NCI-H2081 treated with DMSO at 0.1 percent for 48 hours (cell line): ENCODE measurements around the gene CPA3.

Source experiments
- DNase-seq: peaks from one replicate; lab custom pipeline; 2025; lab: John Stamatoyannopoulos, UW

Gene CPA3

GRCh38 chr3:148861277-148861869 lies 3.7 kb upstream of the CPA3 start:
- peak; percentile 57 for DNase-seq

GRCh38 chr3:148863297-148863696 lies 1.8 kb upstream of the CPA3 start:
- no peak for DNase-seq

DNA sequence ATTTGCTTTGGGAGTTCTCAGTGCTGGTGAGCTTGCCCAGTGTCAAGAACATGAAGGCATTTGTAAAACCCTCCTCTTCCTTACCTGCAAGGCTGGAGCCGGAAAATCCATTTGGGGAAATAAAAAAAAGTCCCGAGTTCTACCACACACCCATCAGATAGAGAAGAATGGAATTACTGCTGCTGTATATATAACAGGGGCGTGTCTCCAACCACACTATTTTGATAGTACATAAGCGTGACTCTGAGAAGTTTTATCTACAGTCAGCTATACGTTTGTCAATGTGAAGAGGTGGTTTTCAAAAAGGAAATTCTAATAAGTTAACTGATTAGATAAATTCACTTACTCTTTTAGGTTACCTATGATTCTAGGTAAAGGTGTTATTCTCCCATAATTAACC lies 1.3 kb upstream of the CPA3 start:
- DNase-seq, result no peak

DNA sequence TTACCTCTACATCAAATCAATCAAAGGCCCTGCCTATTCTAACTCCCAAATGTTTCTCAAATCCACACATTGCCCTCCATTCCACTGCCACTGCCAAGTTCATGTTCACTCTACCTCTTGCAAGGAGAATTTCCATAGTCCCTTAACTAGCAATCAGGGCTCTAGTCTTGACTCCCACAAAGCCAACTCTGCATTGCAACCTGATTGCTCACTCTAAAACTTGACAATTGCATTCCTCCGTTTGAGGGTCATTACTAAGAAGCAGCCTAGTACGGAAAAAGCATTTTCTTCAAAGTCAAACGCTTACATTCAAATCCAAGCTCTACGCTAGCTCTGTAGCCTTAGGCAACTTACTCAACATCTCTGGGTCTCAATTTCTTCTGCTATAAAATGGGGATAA lies 1.2 kb downstream of the CPA3 start:
- DNase-seq, result no peak

DNA sequence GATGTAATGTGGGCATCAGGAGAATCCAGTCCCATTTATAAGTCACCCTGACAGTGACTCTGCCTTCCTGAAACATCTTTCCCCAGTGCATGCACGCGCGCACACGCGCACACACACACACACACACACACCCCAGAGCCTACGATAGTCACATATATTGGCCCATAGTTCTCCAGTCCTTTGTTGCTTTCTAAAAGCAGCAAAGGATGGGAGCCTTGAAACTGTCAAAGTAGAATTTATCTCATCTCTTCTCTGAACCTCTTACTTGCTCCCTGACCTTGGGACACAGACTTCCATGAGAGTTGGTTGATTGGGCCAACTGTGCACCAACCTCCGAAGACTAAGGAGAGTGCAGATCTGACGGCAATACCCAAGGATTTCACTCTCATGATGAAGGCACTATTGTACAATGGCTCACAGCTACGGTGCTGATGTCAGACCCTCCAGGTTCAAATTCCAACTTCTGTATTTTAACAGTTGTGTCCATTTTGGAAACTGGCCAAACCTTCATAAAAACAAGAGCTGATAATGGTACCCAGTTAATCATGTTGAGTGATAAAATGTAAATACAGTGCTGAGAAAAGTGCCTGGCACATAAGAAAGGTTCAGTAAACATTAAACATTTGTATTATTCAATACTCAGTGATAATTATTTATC lies 8.3 kb downstream of the CPA3 start:
- peak; percentile 68 for DNase-seq

DNA sequence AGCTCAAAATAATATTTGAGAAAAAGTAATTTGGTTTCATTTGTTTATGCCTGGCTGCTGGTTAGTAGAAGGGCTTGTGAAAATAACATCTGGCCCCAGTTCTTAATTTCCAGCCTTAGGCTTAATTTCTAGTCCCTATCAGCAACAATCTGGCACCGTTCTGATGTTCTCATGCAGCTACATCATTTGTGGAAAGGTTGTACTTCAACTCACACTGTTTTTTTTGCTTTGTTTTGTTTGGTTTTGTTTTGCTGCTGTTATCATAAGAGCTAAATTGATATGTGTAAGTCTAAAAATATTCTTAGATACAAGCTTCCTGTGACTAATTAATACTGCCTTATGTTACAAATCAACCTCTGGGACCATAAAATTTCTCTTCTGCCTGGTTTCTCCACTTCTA lies 8.9 kb downstream of the CPA3 start:
- DNase-seq, result peak; percentile 67

DNA sequence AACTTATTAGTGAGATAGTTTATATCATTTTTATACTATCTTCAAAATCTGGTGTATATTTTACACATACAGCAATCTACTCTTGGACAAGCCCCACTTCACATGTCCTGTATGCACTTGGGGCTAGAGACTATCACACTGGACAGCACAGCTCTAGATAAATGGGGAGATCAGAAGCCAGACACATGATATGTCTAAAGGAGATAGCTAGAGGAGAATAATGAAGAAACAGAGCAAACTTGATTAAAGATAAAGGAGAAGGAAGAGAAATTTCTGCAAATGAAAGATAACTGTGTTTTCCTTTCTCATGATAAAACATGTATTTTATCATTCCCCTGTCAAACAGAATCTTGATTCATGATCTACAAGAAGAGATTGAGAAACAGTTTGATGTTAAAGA lies 13.0 kb downstream of the CPA3 start:
- DNase-seq, result no peak

DNA sequence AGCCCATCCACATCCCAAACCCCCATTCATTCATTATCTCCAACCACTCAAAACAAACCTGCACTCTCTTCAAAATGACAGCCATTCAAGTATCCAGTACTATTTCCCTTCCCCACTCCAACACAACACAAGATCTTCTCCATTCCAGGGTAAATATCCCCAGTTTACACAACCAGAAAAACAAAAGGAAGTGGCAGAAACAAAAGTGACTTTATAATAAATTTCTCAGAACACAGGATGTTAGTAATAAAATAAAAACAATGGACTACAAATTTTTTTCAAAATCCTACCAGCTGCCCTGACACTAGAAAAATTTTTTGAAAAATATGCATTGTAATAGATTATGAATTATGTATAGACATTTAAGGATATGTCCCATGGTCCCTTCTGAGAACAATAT lies 14.2 kb downstream of the CPA3 start:
- no peak for DNase-seq

GRCh38 chr3:148880681-148881080 lies 15.6 kb downstream of the CPA3 start:
- no peak for DNase-seq

DNA sequence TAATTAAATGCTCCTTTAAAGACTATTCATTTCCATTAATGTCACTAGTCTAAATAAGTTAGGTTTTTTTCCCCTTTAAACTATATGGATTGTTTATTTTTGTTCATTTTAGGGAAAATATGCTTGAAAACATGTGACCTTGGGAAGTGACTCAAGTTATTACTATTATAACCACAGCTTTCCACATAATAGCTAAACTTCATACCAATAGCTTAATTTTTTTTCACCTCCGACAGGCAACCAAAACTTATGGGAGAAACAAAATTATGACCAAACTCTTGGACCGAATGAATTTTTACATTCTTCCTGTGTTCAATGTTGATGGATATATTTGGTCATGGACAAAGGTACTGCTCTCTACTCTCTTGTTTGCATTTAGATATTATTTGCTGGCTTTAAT lies 16.2 kb downstream of the CPA3 start:
- no peak for DNase-seq

DNA sequence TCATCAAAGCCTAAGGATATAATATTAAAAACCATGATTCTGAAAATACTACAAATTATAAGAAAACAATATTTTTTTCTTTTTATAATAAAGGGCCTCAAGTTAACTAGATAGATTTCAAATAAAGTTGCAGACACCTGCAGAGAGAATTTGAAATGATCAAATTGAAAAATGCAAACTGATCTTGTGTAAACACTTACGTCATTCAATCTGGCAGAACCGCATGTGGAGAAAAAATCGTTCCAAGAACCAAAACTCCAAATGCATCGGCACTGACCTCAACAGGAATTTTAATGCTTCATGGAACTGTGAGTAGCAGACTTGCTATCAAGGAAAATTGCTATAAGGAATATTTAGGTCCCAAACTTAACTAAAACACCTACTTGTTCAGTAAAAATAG lies 17.2 kb downstream of the CPA3 start:
- no peak for DNase-seq

- DNase-seq, result no peak
Measured at GRCh38 chr3:148883163-148883562, 18.1 kb downstream of the CPA3 start.

DNA sequence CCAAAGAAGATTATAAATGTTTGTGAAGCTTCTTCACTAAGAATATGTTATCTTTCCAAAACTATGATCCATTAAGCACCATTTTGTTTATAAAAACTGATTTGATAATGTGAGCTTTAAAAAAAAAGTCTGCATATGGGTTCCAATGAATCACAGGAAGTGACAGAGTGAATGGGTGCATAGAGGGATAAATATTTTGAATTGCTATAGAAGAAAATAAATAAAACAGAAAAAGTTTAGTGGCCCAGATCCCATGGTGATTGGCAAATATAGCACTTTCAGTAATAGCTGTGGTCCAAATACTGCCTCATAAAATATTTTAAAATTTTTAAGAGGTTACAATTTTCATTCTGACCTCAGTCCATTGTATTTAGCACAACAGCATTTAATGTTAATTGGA lies 19.2 kb downstream of the CPA3 start:
- DNase-seq, result no peak

GRCh38 chr3:148889828-148890227 lies 24.7 kb downstream of the CPA3 start:
- no peak for DNase-seq

DNA sequence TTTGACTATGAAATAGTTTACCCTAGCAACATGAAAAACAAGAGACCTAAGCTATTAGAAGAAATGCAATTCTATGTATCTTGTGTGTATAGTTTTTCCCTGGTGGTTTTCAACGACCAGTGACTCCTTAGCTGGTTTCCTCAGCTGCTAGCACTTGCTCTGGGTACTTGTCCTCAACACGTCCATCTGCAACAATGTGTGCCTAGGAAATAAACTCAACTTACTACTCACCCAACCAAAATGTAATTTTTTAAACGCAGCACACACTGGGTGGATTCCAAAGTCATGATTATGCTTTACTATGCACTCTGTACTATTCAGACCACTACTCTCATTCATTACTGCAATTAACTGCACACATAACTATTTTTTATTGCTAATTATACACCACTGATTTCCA lies 31.0 kb downstream of the CPA3 start:
- no peak for DNase-seq

GRCh38 chr3:148901987-148902791 lies 37.1 kb downstream of the CPA3 start:
- DNase-seq, result no peak

DNA sequence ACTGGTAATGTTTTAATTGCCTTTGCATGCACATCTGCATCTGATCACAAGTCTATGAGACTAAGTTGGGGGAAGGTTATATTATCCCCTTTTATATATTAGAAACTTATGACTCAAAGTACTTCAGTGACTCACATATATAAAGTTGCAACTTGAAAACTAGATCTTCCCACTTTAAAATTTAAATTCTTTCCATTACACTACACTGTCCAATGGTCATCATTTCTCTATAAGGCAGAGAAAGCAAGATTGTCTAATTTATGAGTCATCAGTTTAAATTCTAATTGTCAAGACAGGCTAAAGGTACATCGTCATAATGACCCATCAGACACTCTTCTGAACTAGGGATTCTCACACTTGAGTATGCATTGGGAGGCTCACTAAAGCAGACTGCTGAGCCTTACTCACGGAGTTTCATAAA lies 37.9 kb downstream of the CPA3 start:
- DNase-seq, result no peak

- no peak for DNase-seq
Measured at GRCh38 chr3:148903941-148904340, 38.8 kb downstream of the CPA3 start.

GRCh38 chr3:148906667-148907066 lies 41.6 kb downstream of the CPA3 start:
- DNase-seq, result no peak

GRCh38 chr3:148911173-148911572 lies 46.1 kb downstream of the CPA3 start:
- no peak for DNase-seq

DNA sequence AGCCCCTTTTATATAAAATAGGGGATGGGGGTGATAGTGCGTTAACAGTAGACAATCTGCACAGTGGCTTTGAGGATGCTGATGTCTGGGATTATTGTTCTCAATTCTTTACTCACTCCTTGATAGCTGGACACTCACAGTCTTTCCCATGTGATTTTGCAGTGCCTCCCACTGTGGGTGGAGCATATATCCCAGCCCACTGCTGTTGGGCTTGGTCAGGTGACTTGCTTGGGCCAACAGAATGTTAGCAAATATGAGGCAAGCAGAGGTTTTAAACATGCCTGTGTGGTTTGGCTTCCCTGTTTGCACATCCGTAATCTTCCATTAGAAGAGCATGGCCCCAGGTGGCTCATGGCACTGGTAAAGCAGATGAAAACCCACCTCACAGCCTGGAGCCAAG lies 46.5 kb downstream of the CPA3 start:
- no peak for DNase-seq

- DNase-seq, result no peak
Measured at GRCh38 chr3:148914936-148915690, 50.0 kb downstream of the CPA3 start.

GRCh38 chr3:148916132-148916531 lies 51.0 kb downstream of the CPA3 start:
- DNase-seq, result no peak
